GM12878 (cell line): Measurements from ENCODE around the gene MTX1. TPM values are rescaled to one million over a fixed set of nuclear protein-coding genes. Genes with fewer than 3 reads are reported as not detected.

Source experiments
- ATAC-seq: fragments of 200-7000 bp; cut with Tn5 transposase; 3 replicates; pipeline ENCODE4 v1.9.1; 2020; ENCODE audit warnings: mild to moderate bottlenecking, moderate library complexity
- BruUV-seq: library from RNA; stranded (reverse); fragments of 400-500 nt; replicated peaks from 2 replicates; lab custom pipeline; 2021; lab: Mats Ljungman, UMichigan
- CTCF ChIA-PET: fragments of 300-600 bp; sonication (Branson Sonifier 250); formaldehyde crosslinking; extraction: SDS; loops from one replicate; lab custom pipeline; 2021; ENCODE audit warnings: inconsistent platforms; lab: Yijun Ruan, JAX
- POLR2A ChIA-PET: fragments of 350-600 bp; formaldehyde crosslinking; extraction: SDS; loops from one replicate; lab custom pipeline; 2021; ENCODE audit warnings: inconsistent platforms; lab: Charles Lee
- RAD21 ChIA-PET: fragments of 300-600 bp; sonication (Branson Sonifier 250); formaldehyde crosslinking; loops from one replicate; lab custom pipeline; 2023; ENCODE audit warnings: antibody characterized with exemption; ENCODE audit not compliant: unreplicated experiment; lab: Charles Lee
- SMC1A ChIA-PET: fragments of 300-600 bp; sonication (Branson Sonifier 250); formaldehyde crosslinking; loops from one replicate; lab custom pipeline; 2023; ENCODE audit not compliant: unreplicated experiment, uncharacterized antibody; lab: Charles Lee
- DNase-seq: peaks from one replicate; pipeline ENCODE4 v3.0.0-alpha.2; 2011; ENCODE audit warnings: low read depth, low spot score
- FAIRE-seq: peaks from 3 replicates; lab custom pipeline; 2011; peaks lifted over from hg19 to GRCh38; lab: Jason Lieb, UNC
- H2AFZ ChIP-seq: 2 replicates; pipeline ENCODE4 v1.6.0; 2011; ENCODE audit warnings: low read depth, low read length, control low read depth; ENCODE audit not compliant: control insufficient read depth
- H3K27ac ChIP-seq: 2 replicates; pipeline ENCODE4 v1.5.1; 2011; ENCODE audit warnings: control low read depth; ENCODE audit not compliant: control insufficient read depth, insufficient read depth
- H3K27me3 ChIP-seq, 2 experiments: replicated peaks in 1 of 2; 2 replicates each; pipeline versions ENCODE4 v1.6.0 to v1.6.1; 2011; ENCODE audit warnings: low read length in 1 of 2; ENCODE audit not compliant: control insufficient read depth in 2 of 2, insufficient read depth in 2 of 2
- H3K36me3 ChIP-seq, 2 experiments: 2 replicates each; pipeline ENCODE4 v1.5.1; 2011; ENCODE audit warnings: low read length in 1 of 2; ENCODE audit not compliant: control insufficient read depth in 2 of 2, insufficient read depth in 2 of 2
- H3K4me1 ChIP-seq: 2 replicates; pipeline ENCODE4 v1.6.1; 2011; ENCODE audit warnings: mild to moderate bottlenecking, low read length, moderate library complexity, mixed read lengths; ENCODE audit not compliant: control insufficient read depth, insufficient read depth
- H3K4me2 ChIP-seq: 2 replicates; pipeline ENCODE4 v1.6.0; 2011; ENCODE audit warnings: control low read depth; ENCODE audit not compliant: control insufficient read depth, insufficient read depth
- H3K4me3 ChIP-seq: fragments of 200-600 bp; sonication (generic); 2 replicates; pipeline ENCODE4 v1.5.1; 2016
- H3K79me2 ChIP-seq: 2 replicates; pipeline ENCODE4 v1.6.0; 2011; ENCODE audit warnings: low read length; ENCODE audit not compliant: control insufficient read depth, insufficient read depth
- H3K9ac ChIP-seq: 2 replicates; pipeline ENCODE4 v1.8.0; 2011; ENCODE audit warnings: low read length, control low read depth, mixed read lengths; ENCODE audit not compliant: control insufficient read depth, insufficient read depth
- H3K9me3 ChIP-seq: replicated peaks from 3 replicates; pipeline ENCODE4 v1.5.1; 2011; ENCODE audit warnings: mild to moderate bottlenecking, low read length; ENCODE audit not compliant: control insufficient read depth, insufficient read depth
- H4K20me1 ChIP-seq: 2 replicates; pipeline ENCODE4 v1.6.0; 2011; ENCODE audit not compliant: control insufficient read depth, insufficient read depth
- CHD1 ChIP-seq: IDR thresholded peaks from 2 replicates; pipeline ENCODE4 v1.6.1; 2012; ENCODE audit warnings: low read depth, low read length, improper control_type of control experiment
- EGR1 ChIP-seq, 2 experiments: IDR thresholded peaks; 1 replicate in 1 of 2; 2 replicates in 1 of 2; pipeline ENCODE4 v1.6.1; 2011 to 2012; ENCODE audit warnings: low read depth in 2 of 2, low read length in 2 of 2, borderline replicate concordance in 1 of 2, mild to moderate bottlenecking in 1 of 2, moderate library complexity in 1 of 2
- EZH2 ChIP-seq: IDR thresholded peaks from 2 replicates; pipeline ENCODE4 v1.6.1; 2012; ENCODE audit warnings: low read depth, mild to moderate bottlenecking, control low read depth, inconsistent platforms, low read length, borderline replicate concordance; ENCODE audit not compliant: control insufficient read depth
- GATAD2B ChIP-seq: fragments of 450-650 bp; conservative IDR thresholded peaks from 2 replicates; pipeline ENCODE4 v1.6.1; 2017; ENCODE audit warnings: low read depth, mild to moderate bottlenecking, moderate library complexity
- MEF2B ChIP-seq: fragments of 450-650 bp; IDR thresholded peaks from 2 replicates; pipeline ENCODE4 v1.6.1; 2018; ENCODE audit warnings: mild to moderate bottlenecking, moderate library complexity; ENCODE audit not compliant: partially characterized antibody, poor library complexity, severe bottlenecking
- NRF1 ChIP-seq: conservative IDR thresholded peaks from 2 replicates; pipeline ENCODE4 v1.6.1; 2011; ENCODE audit warnings: mild to moderate bottlenecking, low read depth, low read length, improper control_type of control experiment
- PBX3 ChIP-seq: IDR thresholded peaks from 2 replicates; pipeline ENCODE4 v1.6.1; 2011; ENCODE audit warnings: mild to moderate bottlenecking, low read depth, low read length, moderate library complexity; ENCODE audit not compliant: insufficient replicate concordance
- RAD51 ChIP-seq: fragments of 450-650 bp; IDR thresholded peaks from 2 replicates; pipeline ENCODE4 v1.6.1; 2016; ENCODE audit warnings: moderate library complexity, mild to moderate bottlenecking, inconsistent platforms
- TCF3 ChIP-seq: IDR thresholded peaks from 2 replicates; pipeline ENCODE4 v1.6.1; 2012; ENCODE audit warnings: low read depth, mild to moderate bottlenecking, low read length, borderline replicate concordance; ENCODE audit not compliant: insufficient read depth
- USF2 ChIP-seq: IDR thresholded peaks from 2 replicates; pipeline ENCODE4 v1.6.1; 2011; ENCODE audit warnings: low read depth, low read length, improper control_type of control experiment, borderline replicate concordance
- ZNF622 ChIP-seq: fragments of 450-650 bp; IDR thresholded peaks from 2 replicates; pipeline ENCODE4 v1.6.1; 2017; ENCODE audit warnings: mild to moderate bottlenecking, inconsistent platforms
- whole genome bisulfite sequencing: methylation state at CpG from one replicate; pipeline ENCODE4 v1.1.6; 2016; ENCODE audit warnings: low lambda C conversion rate; ENCODE audit not compliant: insufficient replicate concordance, insufficient coverage; ENCODE audit errors: missing lambda C conversion rate; 5-methylcytosine and 5-hydroxymethylcytosine counted together
- in situ Hi-C: fragments of 300-500 bp; cut with MboI; formaldehyde crosslinking; loops from 9 replicates; pipeline ENCODE4 v1.14.3; 2018; ENCODE audit warnings: mixed read lengths
- intact Hi-C: fragments of 100-400 bp; cut with micrococcal nuclease; formaldehyde crosslinking; loops from one replicate; pipeline ENCODE4 v1.14.2; 2022; ENCODE audit not compliant: unreplicated experiment
- polyA plus RNA-seq, 11 experiments: library from polyadenylated mRNA; depleted of rRNA in 4 of 11; unstranded in 6 of 11; stranded (reverse) in 5 of 11; fragments of >200 nt; fragmentation: Nextera tagmentation in 4 of 11; fragmentation: Illumina TruSeq in 1 of 11; extraction: Ambion mirVana in 4 of 11; extraction: Trizol in 1 of 11; gene quantifications; 1 replicate in 1 of 11; 2 replicates in 10 of 11; pipeline versions ENCODE4 v1.2.1 to v1.2.3, GENCODE V29; 2011 to 2016; ENCODE audit warnings: inconsistent platforms in 2 of 11, missing spikeins in 2 of 11, low read depth in 1 of 11
- total RNA-seq, 4 experiments: library from RNA; depleted of rRNA in 3 of 4; stranded (reverse); fragments of >200 nt in 3 of 4; fragmentation: Illumina TruSeq in 1 of 4; extraction: Trizol in 1 of 4; gene quantifications; 2 replicates each; pipeline versions ENCODE4 v1.2.1 to v1.2.3, GENCODE V29; 2013 to 2021

Gene MTX1
- total and polyA plus RNA-seq, 10 of the 15 experiments (the other 5 are each of a cell fraction or from before 2014, with no cell fraction given) = 15.8 to 92.0 (median 49.1) TPM

- TF ChIP-seq EZH2 (no peak), PBX3 (no peak), GATAD2B (no peak), EGR1 (IDR thresholded peaks at IDR 0.05; ENCODE audit: borderline replicate concordance in 1 of 2, low read depth in 2 of 2, low read length in 2 of 2) (no peak), CHD1 (no peak), ZNF622 (no peak), USF2 (no peak)
These were observed 45.8 kb downstream of the MTX1 start (continued) for GRCh38 chr1:155254228-155254713.

GRCh38 chr1:155254714-155255242 lies 46.3 kb downstream of the MTX1 start:
- H3K27ac ChIP-seq = no peak overlapping the region
- no TSS peak for BruUV-seq
- RAD21 ChIA-PET = no interaction called here
- H3K79me2 ChIP-seq = peaks cover 7% of the 10 kb centered on the region
- H3K9ac ChIP-seq = peak overlapping the region; percentile 62
- TF ChIP-seq NRF1 = no peak
- no peak for TF ChIP-seq RAD51
- TF ChIP-seq MEF2B = peak; percentile 71
- no peak for TF ChIP-seq TCF3
- TF ChIP-seq, all 136 proteins: peak for 1
- DNase-seq = no peak
- ChIA-PET CTCF (interaction anchor here (1.0 to 9.6 kb wide), 2 partner anchors 54 to 69 kb away, joined by 4 to 225 read pairs; partner anchors contain the start of genes FDPS and RUSC1), SMC1A (interaction anchor here (1.2 kb wide), 1 partner anchor 53 kb away, joined by 5 read pairs; no protein-coding TSS in a partner anchor), POLR2A (interaction anchor here (0.8 to 1.0 kb wide), 2 partner anchors 9 to 81 kb away, joined by 5 to 6 read pairs; no protein-coding TSS in a partner anchor)
- Histone ChIP-seq H3K4me1 (peaks cover 13% of the 10 kb centered on the region), H3K27me3 (no peaks in the 10 kb centered on the region), H3K36me3 (peaks cover 1 to 4% of the 10 kb centered on the region in 2 experiments; a peak in 1 of 4 replicates), H4K20me1 (no peaks in the 10 kb centered on the region), H2AFZ (peak overlapping the region; percentile 82), H3K4me2 (peak overlapping the region; percentile 97), H3K9me3 (no peaks in the 10 kb centered on the region), H3K4me3 (peak overlapping the region; percentile 92)
- intact Hi-C loops (no loop called here), in situ Hi-C loops (loop anchor here (5.0 kb wide), 1 partner anchor 338 kb away; no protein-coding TSS in a partner anchor)
- WGBS = 18% methylated on average over 23 of the region's 35 CpGs
- peak; percentile 7 for ATAC-seq
- FAIRE-seq = no peak
